ENCODE data around the gene UGT1A1.

DNA sequence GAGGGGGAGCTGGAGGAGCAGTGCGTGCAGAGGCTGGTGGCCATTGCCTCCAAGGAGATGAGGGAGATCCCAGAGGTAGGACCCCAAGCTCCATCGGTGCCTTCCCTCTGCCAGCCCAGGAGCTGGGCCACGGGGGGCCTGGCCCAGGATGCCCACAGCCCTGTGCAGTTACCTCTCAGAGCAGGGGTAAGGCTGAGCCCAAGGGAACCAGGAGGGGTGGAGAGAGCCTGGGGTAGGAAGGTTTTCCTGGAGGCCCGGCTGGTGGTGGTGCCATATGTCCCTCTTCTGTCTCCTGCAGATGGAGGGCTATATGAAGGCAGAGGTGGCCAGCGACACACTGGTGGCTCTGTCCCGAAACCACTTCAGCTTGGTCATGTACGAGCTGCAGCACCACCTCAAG is 29.5 kb downstream of the UGT1A1 start:
- no peak for TF ChIP-seq EZH2 (IDR thresholded peaks at IDR 0.05; ENCODE audit: borderline replicate concordance, insufficient read depth, low read depth, low read length, poor library complexity, severe bottlenecking)
- TF ChIP-seq CTCF (IDR thresholded peaks at IDR 0.05): no peak
